Memory B cell (primary cell): ENCODE measurements around the gene KRT85.
"Not testable (repeated sequence)": the region's sequence is repeated elsewhere in the genome, so short reads cannot be mapped to it uniquely, and the experiment has no call there.

ENCODE experiments used
- ATAC-seq: fragments of 150-1000 bp; cut with Tn5 transposase; 2 replicates; pipeline ENCODE4 v1.10.0; 2021; ENCODE audit warnings: low read depth, mild to moderate bottlenecking, moderate library complexity
- DNase-seq, 2 donors: peaks; one replicate each; pipeline ENCODE4 v3.0.0; 2022; ENCODE audit warnings: low spot score in 2 of 2
- H3K27ac Mint-ChIP-seq: one replicate; pipeline ENCODE4 v1.8.0; 2022; ENCODE audit warnings: mild to moderate bottlenecking, moderate library complexity, mixed read lengths
- H3K27me3 Mint-ChIP-seq: one replicate; pipeline ENCODE4 v1.8.0; 2022; ENCODE audit warnings: mixed read lengths
- H3K36me3 Mint-ChIP-seq: one replicate; pipeline ENCODE4 v1.8.0; 2022; ENCODE audit warnings: mild to moderate bottlenecking, mixed read lengths
- H3K4me1 Mint-ChIP-seq: one replicate; pipeline ENCODE4 v1.8.0; 2022; ENCODE audit warnings: mixed read lengths
- H3K4me3 Mint-ChIP-seq: one replicate; pipeline ENCODE4 v1.8.0; 2022; ENCODE audit warnings: mild to moderate bottlenecking, moderate library complexity, mixed read lengths
- H3K9me3 Mint-ChIP-seq: one replicate; pipeline ENCODE4 v1.8.0; 2022; ENCODE audit warnings: mixed read lengths

KRT85 gene

DNA sequence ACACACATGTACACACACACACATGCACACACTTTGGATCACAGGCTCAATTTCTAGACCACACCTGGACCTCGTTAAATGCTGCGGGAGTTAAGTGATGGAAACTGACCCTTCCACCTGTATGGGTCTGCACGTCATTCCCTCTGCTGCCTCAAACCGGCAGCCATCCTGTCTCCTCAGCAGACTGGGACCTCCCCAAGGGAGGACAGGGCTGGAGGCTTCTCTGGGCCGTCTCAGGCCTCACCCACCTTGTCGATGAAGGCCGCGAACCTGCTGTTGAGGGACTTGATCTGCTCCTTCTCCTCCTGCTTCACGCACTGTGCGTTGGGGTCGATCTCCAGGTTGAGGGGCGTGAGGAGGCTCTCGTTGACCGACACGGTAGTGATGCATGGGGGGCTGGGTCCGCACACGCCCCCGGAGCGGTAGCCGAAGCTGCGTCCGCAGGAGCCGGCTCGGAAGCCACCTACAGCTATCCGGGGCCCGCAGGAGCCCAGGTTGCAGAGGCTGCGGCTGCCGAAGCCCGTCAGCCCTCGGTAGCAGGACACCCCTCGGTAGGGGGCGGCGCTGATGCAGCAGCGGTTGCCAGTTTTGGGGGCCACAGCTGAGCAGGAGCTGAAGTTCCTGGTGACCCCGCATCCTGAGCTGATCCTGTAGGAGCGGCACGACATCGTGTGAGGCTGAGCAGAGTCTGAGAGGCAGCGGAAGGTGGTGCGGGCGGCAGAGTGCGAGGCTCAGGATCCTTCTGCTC lies at the start of gene KRT85:
TSS of gene KRT85 (minus strand) at position 744 of the 748 bp plus-strand sequence. CDS start at position 668, 76 bp downstream.
- Mint-ChIP-seq H3K27ac (no peak within 1 kb of the TSS), H3K4me3 (no peak within 1 kb of the TSS), H3K9me3 (no peaks in the 10 kb centered on the region), H3K4me1 (peaks cover 4% of the 10 kb centered on the region), H3K27me3 (peaks cover 25% of the 10 kb centered on the region), H3K36me3 (no peaks in the 10 kb centered on the region)
- no peak for ATAC-seq
- no peak for DNase-seq

DNA sequence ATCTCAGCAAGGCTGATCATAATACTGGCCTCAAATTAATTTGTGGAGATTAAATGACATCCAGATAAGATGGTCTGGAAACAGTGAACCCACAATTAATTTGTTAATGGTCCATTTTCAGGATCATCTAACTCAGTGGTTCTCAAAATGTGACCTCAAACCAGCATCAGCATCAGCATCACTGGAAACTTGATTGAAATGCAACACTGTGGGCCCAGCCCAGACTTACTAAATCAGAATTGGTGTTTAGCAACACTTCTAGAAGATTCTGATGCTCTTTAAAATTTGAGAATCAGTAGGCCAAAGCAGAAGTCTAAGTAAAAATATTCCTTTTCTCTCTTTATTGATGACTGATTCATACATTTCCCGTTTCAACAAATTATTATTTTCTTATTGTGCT lies 49.5 kb upstream of the KRT85 start:
- Mint-ChIP-seq H3K4me1 (peaks cover 4% of the 10 kb centered on the region), H3K36me3 (no peaks in the 10 kb centered on the region), H3K27ac (no peak overlapping the region), H3K4me3 (no peak overlapping the region), H3K9me3 (no peaks in the 10 kb centered on the region), H3K27me3 (peaks cover 14% of the 10 kb centered on the region)
- ATAC-seq = no peak
- DNase-seq = no peak

GRCh38 chr12:52415870-52416750 lies 48.8 kb upstream of the KRT85 start:
- Mint-ChIP-seq H3K9me3 (no peaks in the 10 kb centered on the region), H3K36me3 (no peaks in the 10 kb centered on the region), H3K27me3 (peaks cover 14% of the 10 kb centered on the region), H3K27ac (no peak overlapping the region), H3K4me1 (peaks cover 4% of the 10 kb centered on the region), H3K4me3 (no peak overlapping the region)
- DNase-seq (no peak), ATAC-seq (no peak)

- Mint-ChIP-seq H3K9me3 (no peaks in the 10 kb centered on the region), H3K27ac (no peak overlapping the region), H3K27me3 (peaks cover 12% of the 10 kb centered on the region), H3K4me1 (peaks cover under 1% of the 10 kb centered on the region), H3K36me3 (no peaks in the 10 kb centered on the region), H3K4me3 (no peak overlapping the region)
- no peak for DNase-seq
- ATAC-seq = no peak
These were observed 47.7 kb upstream of the KRT85 start for GRCh38 chr12:52414936-52415335.

GRCh38 chr12:52413782-52414345 lies 46.6 kb upstream of the KRT85 start:
- Mint-ChIP-seq H3K27ac (no peak overlapping the region), H3K4me3 (no peak overlapping the region), H3K27me3 (peaks cover 12% of the 10 kb centered on the region), H3K9me3 (no peaks in the 10 kb centered on the region), H3K36me3 (no peaks in the 10 kb centered on the region), H3K4me1 (no peaks in the 10 kb centered on the region)
- no peak for ATAC-seq
- no peak for DNase-seq

GRCh38 chr12:52413202-52413601 lies 45.9 kb upstream of the KRT85 start:
- H3K4me1 Mint-ChIP-seq = no peaks in the 10 kb centered on the region
- H3K27me3 Mint-ChIP-seq = peaks cover 15% of the 10 kb centered on the region
- DNase-seq = no peak
- no peak overlapping the region for H3K27ac Mint-ChIP-seq
- no peak for ATAC-seq
- H3K9me3 Mint-ChIP-seq = no peaks in the 10 kb centered on the region
- H3K4me3 Mint-ChIP-seq = no peak overlapping the region
- peaks cover 3% of the 10 kb centered on the region for H3K36me3 Mint-ChIP-seq

- no peak overlapping the region for H3K4me3 Mint-ChIP-seq
- ATAC-seq = no peak
- no peaks in the 10 kb centered on the region for H3K4me1 Mint-ChIP-seq
- DNase-seq = no peak
- H3K9me3 Mint-ChIP-seq = no peaks in the 10 kb centered on the region
- H3K27me3 Mint-ChIP-seq = peaks cover 18% of the 10 kb centered on the region
- no peak overlapping the region for H3K27ac Mint-ChIP-seq
- peaks cover 3% of the 10 kb centered on the region for H3K36me3 Mint-ChIP-seq
These were observed 44.5 kb upstream of the KRT85 start for GRCh38 chr12:52411815-52412214.

- H3K36me3 Mint-ChIP-seq, H3K4me1 Mint-ChIP-seq, ATAC-seq, H3K9me3 Mint-ChIP-seq, H3K4me3 Mint-ChIP-seq, H3K27ac Mint-ChIP-seq, DNase-seq: not testable (repeated sequence)
- peaks cover 16% of the 10 kb centered on the region for H3K27me3 Mint-ChIP-seq
These were observed 43.4 kb upstream of the KRT85 start for GRCh38 chr12:52410589-52411248.

DNA sequence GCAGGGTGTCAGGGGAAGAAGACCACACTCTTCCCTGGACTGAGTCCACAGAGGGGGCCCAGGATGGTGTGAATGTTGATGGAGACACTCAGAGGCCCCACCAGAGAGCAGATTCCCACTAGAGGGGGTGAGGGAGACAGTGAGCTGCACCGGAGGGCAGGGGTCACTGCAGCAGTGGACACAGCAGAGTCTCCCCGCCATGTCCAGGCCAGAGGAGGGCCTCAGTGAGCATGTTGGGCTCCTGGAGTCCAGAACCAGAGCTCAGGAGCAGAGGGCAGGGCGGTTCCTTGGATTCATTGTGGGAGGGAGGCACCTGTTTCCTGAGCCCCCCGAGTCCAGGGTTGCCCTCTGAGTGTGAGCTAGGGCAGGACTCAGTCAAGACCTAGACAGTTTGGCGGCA lies 40.6 kb upstream of the KRT85 start:
- Mint-ChIP-seq H3K4me1 (no peaks in the 10 kb centered on the region), H3K9me3 (no peaks in the 10 kb centered on the region), H3K27ac (no peak overlapping the region), H3K27me3 (peaks cover 12% of the 10 kb centered on the region), H3K4me3 (no peak overlapping the region), H3K36me3 (peaks cover 3% of the 10 kb centered on the region)
- DNase-seq (no peak), ATAC-seq (no peak)

DNA sequence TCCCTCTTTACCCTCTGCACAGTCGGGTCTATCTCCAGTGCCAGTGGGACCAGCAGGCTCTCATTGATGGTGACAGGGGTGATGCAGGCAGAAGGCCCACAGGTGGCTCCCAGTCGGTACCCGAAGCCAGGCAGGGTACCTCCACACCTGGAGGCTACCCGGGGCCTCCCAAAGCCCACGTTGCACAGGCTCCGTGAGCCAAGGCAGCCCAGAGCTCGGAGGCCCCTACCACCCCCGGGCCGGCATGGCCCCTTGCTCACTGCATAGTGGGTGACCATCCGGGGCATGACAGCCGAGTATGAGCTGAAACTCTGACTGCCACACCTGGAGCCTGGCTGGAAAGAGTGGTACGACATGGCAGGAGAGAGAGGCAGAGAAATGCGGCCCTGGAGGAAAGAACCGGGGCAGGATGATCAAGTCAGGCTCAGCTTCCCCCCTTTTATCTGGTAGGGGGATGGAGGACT lies 38.7 kb upstream of the KRT85 start, which contains the start of gene KRT82:
TSS of gene KRT82 (minus strand) at position 414 of the 464 bp plus-strand sequence. CDS start at position 356, 58 bp downstream.
- Mint-ChIP-seq H3K9me3 (no peaks in the 10 kb centered on the region), H3K27ac (no peak within 1 kb of the TSS), H3K27me3 (peaks cover 18% of the 10 kb centered on the region), H3K4me1 (no peaks in the 10 kb centered on the region), H3K36me3 (peaks cover 3% of the 10 kb centered on the region), H3K4me3 (no peak within 1 kb of the TSS)
- ATAC-seq (no peak), DNase-seq (no peak)

GRCh38 chr12:52404951-52405350 lies 37.7 kb upstream of the KRT85 start:
- no peak overlapping the region for H3K27ac Mint-ChIP-seq
- DNase-seq = no peak
- no peaks in the 10 kb centered on the region for H3K9me3 Mint-ChIP-seq
- H3K27me3 Mint-ChIP-seq = peaks cover 17% of the 10 kb centered on the region
- no peaks in the 10 kb centered on the region for H3K4me1 Mint-ChIP-seq
- no peak for ATAC-seq
- H3K4me3 Mint-ChIP-seq = no peak overlapping the region
- H3K36me3 Mint-ChIP-seq = peaks cover 3% of the 10 kb centered on the region

- ATAC-seq (no peak), DNase-seq (no peak)
- Mint-ChIP-seq H3K4me1 (no peaks in the 10 kb centered on the region), H3K27ac (no peak overlapping the region), H3K27me3 (peaks cover 18% of the 10 kb centered on the region), H3K36me3 (peaks cover 1% of the 10 kb centered on the region), H3K9me3 (no peaks in the 10 kb centered on the region), H3K4me3 (no peak overlapping the region)
These were observed 36.3 kb upstream of the KRT85 start for GRCh38 chr12:52403561-52403960.

GRCh38 chr12:52402873-52403540 lies 35.7 kb upstream of the KRT85 start:
- no peak overlapping the region for H3K4me3 Mint-ChIP-seq
- ATAC-seq = no peak
- H3K27ac Mint-ChIP-seq = no peak overlapping the region
- H3K4me1 Mint-ChIP-seq = no peaks in the 10 kb centered on the region
- H3K9me3 Mint-ChIP-seq = no peaks in the 10 kb centered on the region
- H3K36me3 Mint-ChIP-seq = no peaks in the 10 kb centered on the region
- no peak for DNase-seq
- peaks cover 17% of the 10 kb centered on the region for H3K27me3 Mint-ChIP-seq
